HCT116 (cell line): Measurements from ENCODE around the gene SLC5A5. TPM values are rescaled to one million over a fixed set of nuclear protein-coding genes. Genes with fewer than 3 reads are reported as not detected.

Experiments
- ATAC-seq: fragments of 200-7000 bp; cut with Tn5 transposase; 2 replicates; pipeline ENCODE4 v1.9.1; 2020; ENCODE audit warnings: mild to moderate bottlenecking, moderate library complexity
- BruUV-seq: library from RNA; stranded (reverse); fragments of 400-500 nt; replicated peaks from 2 replicates; lab custom pipeline; 2021; lab: Mats Ljungman, UMichigan
- CTCF ChIA-PET: fragments of 300-600 bp; sonication (Branson Sonifier 250); formaldehyde crosslinking; loops from one replicate; lab custom pipeline; 2021; ENCODE audit warnings: antibody characterized with exemption; lab: Charles Lee
- POLR2A ChIA-PET: fragments of 300-600, 350-600 bp; sonication (Branson Sonifier 250); formaldehyde crosslinking; loops from one replicate; lab custom pipeline; 2021; ENCODE audit warnings: antibody characterized with exemption; lab: Charles Lee
- RAD21 ChIA-PET, 2 experiments: fragments of 300-600 bp; sonication (Branson Sonifier 250); formaldehyde crosslinking; loops; one replicate each; lab custom pipeline; 2023; ENCODE audit warnings: low total read pairs in 2 of 2; ENCODE audit not compliant: uncharacterized antibody in 2 of 2, unreplicated experiment in 2 of 2, low non-redundant PET in 1 of 2; lab: Charles Lee
- DNase-seq: peaks from one replicate; pipeline ENCODE4 v3.0.0-alpha.2; 2010; ENCODE audit warnings: low read depth, low spot score
- H2AFZ ChIP-seq: fragments of 200-600 bp; shearing (Covaris generic), sonication (generic); 2 replicates; pipeline ENCODE4 v1.6.1; 2017; ENCODE audit warnings: low read depth, mixed run types, mixed read lengths, antibody characterized with exemption, low read length; ENCODE audit not compliant: poor library complexity, severe bottlenecking
- H3K27ac ChIP-seq: 2 replicates; pipeline ENCODE4 v1.5.1; 2012; ENCODE audit warnings: low read depth, low read length
- H3K27me3 ChIP-seq: fragments of 200-600 bp; sonication (generic); 2 replicates; pipeline ENCODE4 v1.6.1; 2016; ENCODE audit warnings: mixed run types, low read length, mixed read lengths; ENCODE audit not compliant: insufficient read depth
- H3K36me3 ChIP-seq, 2 experiments: fragments of 200-500 bp in 1 of 2; fragments of 200-600 bp in 1 of 2; sonication (Bioruptor generic) in 1 of 2; sonication (generic) in 1 of 2; 2 replicates each; pipeline versions ENCODE4 v1.5.1 to v1.6.1; 2014 to 2016; ENCODE audit warnings: low read length in 2 of 2, inconsistent platforms in 1 of 2, mixed read lengths in 1 of 2, mixed run types in 1 of 2; ENCODE audit not compliant: insufficient read depth in 2 of 2, control insufficient read depth in 1 of 2
- H3K4me1 ChIP-seq, 2 experiments: fragments of 200-600 bp in 1 of 2; sonication (generic) in 1 of 2; 2 replicates each; pipeline versions ENCODE4 v1.5.1 to v1.6.1; 2012 to 2017; ENCODE audit warnings: low read length in 2 of 2, inconsistent platforms in 1 of 2, mild to moderate bottlenecking in 1 of 2, mixed read lengths in 1 of 2, mixed run types in 1 of 2, moderate library complexity in 1 of 2; ENCODE audit not compliant: insufficient read depth in 2 of 2, control insufficient read depth in 1 of 2
- H3K4me2 ChIP-seq: fragments of 200-600 bp; sonication (generic); 2 replicates; pipeline ENCODE4 v1.6.1; 2017; ENCODE audit warnings: mixed run types, low read length, mixed read lengths
- H3K4me3 ChIP-seq, 2 experiments: fragments of 200-600 bp in 1 of 2; sonication (generic) in 1 of 2; replicated peaks in 1 of 2; 2 replicates each; pipeline ENCODE4 v1.5.1; 2011 to 2016; ENCODE audit warnings: low read length in 2 of 2, control low read depth in 1 of 2, low read depth in 1 of 2, mild to moderate bottlenecking in 1 of 2, mixed read lengths in 1 of 2, mixed run types in 1 of 2
- H3K79me2 ChIP-seq: fragments of 200-600 bp; sonication (generic); 2 replicates; pipeline ENCODE4 v1.6.1; 2017; ENCODE audit warnings: mild to moderate bottlenecking, mixed run types, low read length, moderate library complexity, mixed read lengths; ENCODE audit not compliant: insufficient read depth
- H3K9ac ChIP-seq: fragments of 200-600 bp; sonication (generic); 2 replicates; pipeline ENCODE4 v1.6.1; 2016; ENCODE audit warnings: low read length, mixed read lengths
- H3K9me2 ChIP-seq: fragments of 200-600 bp; sonication (generic), shearing (Covaris generic); 2 replicates; pipeline ENCODE4 v1.6.1; 2017; ENCODE audit warnings: mixed run types, mild to moderate bottlenecking, moderate library complexity; ENCODE audit not compliant: insufficient read depth
- H3K9me3 ChIP-seq, 2 experiments: fragments of 200-500 bp in 1 of 2; fragments of 200-600 bp in 1 of 2; sonication (Bioruptor generic) in 1 of 2; sonication (generic) in 1 of 2; 2 replicates each; pipeline ENCODE4 v1.6.1; 2014 to 2017; ENCODE audit warnings: low read length in 2 of 2, mixed read lengths in 2 of 2, inconsistent platforms in 1 of 2, low read depth in 1 of 2, mild to moderate bottlenecking in 1 of 2, mixed run types in 1 of 2, moderate library complexity in 1 of 2; ENCODE audit not compliant: control insufficient read depth in 1 of 2, insufficient read depth in 1 of 2
- H4K20me1 ChIP-seq: fragments of 200-600 bp; sonication (generic), shearing (Covaris generic); 2 replicates; pipeline ENCODE4 v1.6.1; 2017; ENCODE audit warnings: mixed run types, mild to moderate bottlenecking, moderate library complexity; ENCODE audit not compliant: insufficient read depth
- CEBPB ChIP-seq: IDR thresholded peaks from 2 replicates; pipeline ENCODE4 v1.6.1; 2012; ENCODE audit warnings: low read depth
- ELF1 ChIP-seq: IDR thresholded peaks from 2 replicates; pipeline ENCODE4 v1.6.1; 2012; ENCODE audit warnings: low read depth, borderline replicate concordance
- EZH2 ChIP-seq: fragments of 200-600 bp; sonication (generic); IDR thresholded peaks from 2 replicates; pipeline ENCODE4 v1.6.1; 2017; ENCODE audit warnings: antibody characterized with exemption, mixed run types
- EZH2phosphoT487 ChIP-seq: fragments of 200-600 bp; IDR thresholded peaks from 2 replicates; pipeline ENCODE4 v1.6.1; 2018; ENCODE audit warnings: antibody characterized with exemption, borderline replicate concordance
- FOSL1 ChIP-seq: IDR thresholded peaks from 2 replicates; pipeline ENCODE4 v1.6.1; 2012; ENCODE audit warnings: low read depth
- JUND ChIP-seq: IDR thresholded peaks from 2 replicates; pipeline ENCODE4 v1.6.1; 2012
- POLR2A ChIP-seq: IDR thresholded peaks from 2 replicates; pipeline ENCODE4 v1.7.0; 2011; ENCODE audit warnings: borderline replicate concordance; ENCODE audit not compliant: insufficient read depth, insufficient read length; ENCODE audit errors: extremely low read depth
- POLR2AphosphoS5 ChIP-seq: IDR thresholded peaks from 2 replicates; pipeline ENCODE4 v1.6.1; 2011; ENCODE audit warnings: mild to moderate bottlenecking, low read depth, low read length, moderate library complexity
- RAD21 ChIP-seq: IDR thresholded peaks from 2 replicates; pipeline ENCODE4 v1.6.1; 2012; ENCODE audit warnings: low read depth, mild to moderate bottlenecking
- SIN3A ChIP-seq: IDR thresholded peaks from 2 replicates; pipeline ENCODE4 v1.6.1; 2012; ENCODE audit warnings: low read depth
- SP1 ChIP-seq: IDR thresholded peaks from 2 replicates; pipeline ENCODE4 v1.6.1; 2012; ENCODE audit warnings: low read depth
- SRF ChIP-seq: IDR thresholded peaks from 2 replicates; pipeline ENCODE4 v1.6.1; 2012; ENCODE audit warnings: low read depth
- ZFX ChIP-seq: fragments of 450-650 bp; IDR thresholded peaks from 2 replicates; pipeline ENCODE4 v1.6.1; 2017
- ZNF274 ChIP-seq: fragments of 200-500 bp; sonication (Bioruptor generic); IDR thresholded peaks from 2 replicates; pipeline ENCODE4 v1.6.1; 2014; ENCODE audit warnings: mild to moderate bottlenecking, low read depth, low read length, inconsistent platforms
- intact Hi-C: fragments of 100-400 bp; cut with micrococcal nuclease; formaldehyde crosslinking; loops from 2 replicates; pipeline ENCODE4 v1.10.0; 2022
- total RNA-seq: library from RNA; stranded (reverse); gene quantifications from one replicate; pipeline ENCODE4 v1.2.1, GENCODE V29; 2021; ENCODE audit not compliant: unreplicated experiment
- TF ChIP-seq, protein P1 (sequence below): IDR thresholded peaks from 2 replicates; pipeline ENCODE4 v1.6.1; 2012
- TF ChIP-seq, protein P2 (sequence below): IDR thresholded peaks from 2 replicates; pipeline ENCODE4 v1.6.1; 2012; ENCODE audit warnings: low read depth

The SLC5A5 gene
- total RNA-seq, 1 experiment from 2014 or later = 0.59 TPM

GRCh38 chr19:17842663-17843291, 29.0 kb upstream of the SLC5A5 start:
- Histone ChIP-seq H3K4me1 (peaks cover 9 to 30% of the 10 kb centered on the region in 2 experiments; a peak in 3 of 4 replicates), H2AFZ (no peak overlapping the region), H4K20me1 (no peaks in the 10 kb centered on the region), H3K9ac (peak overlapping the region; percentile 100), H3K9me2 (no peaks in the 10 kb centered on the region), H3K36me3 (no peaks in the 10 kb centered on the region), H3K27ac (peak overlapping the region; percentile 93), H3K79me2 (peaks cover 13% of the 10 kb centered on the region), H3K4me3 (peak overlapping the region; percentile 83 to 93), H3K27me3 (no peaks in the 10 kb centered on the region), H3K4me2 (peak overlapping the region; percentile 99), H3K9me3 (no peaks in the 10 kb centered on the region)
- ChIA-PET CTCF (no interaction called here), RAD21 (interaction anchor here in 1 of 2 experiments (1.1 kb wide), 1 partner anchor 12 kb away, joined by 4 read pairs; no protein-coding TSS in a partner anchor), POLR2A (interaction anchor here (1.2 to 3.2 kb wide), 4 partner anchors 12 to 371 kb away, joined by 3 to 18 read pairs (median 6); partner anchors contain the start of genes B3GNT3 and RPL18A)
- intact Hi-C loops = loop anchor here (5.0 kb wide), 1 partner anchor 45 kb away; the partner anchor contains the start of gene B3GNT3
- TF ChIP-seq EZH2phosphoT487 (no peak), JUND (no peak), POLR2AphosphoS5 (no peak), SP1 (no peak), ZFX (peak; percentile 67; the same call in 1 of the 2 replicates), EZH2 (no peak)
- TF ChIP-seq, protein P1, sequence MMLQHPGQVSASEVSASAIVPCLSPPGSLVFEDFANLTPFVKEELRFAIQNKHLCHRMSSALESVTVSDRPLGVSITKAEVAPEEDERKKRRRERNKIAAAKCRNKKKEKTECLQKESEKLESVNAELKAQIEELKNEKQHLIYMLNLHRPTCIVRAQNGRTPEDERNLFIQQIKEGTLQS = no peak
- DNase-seq = no peak
- ATAC-seq = no peak; the same call in 1 of the 2 replicates
- BruUV-seq = TSS peak; percentile 85

DNA sequence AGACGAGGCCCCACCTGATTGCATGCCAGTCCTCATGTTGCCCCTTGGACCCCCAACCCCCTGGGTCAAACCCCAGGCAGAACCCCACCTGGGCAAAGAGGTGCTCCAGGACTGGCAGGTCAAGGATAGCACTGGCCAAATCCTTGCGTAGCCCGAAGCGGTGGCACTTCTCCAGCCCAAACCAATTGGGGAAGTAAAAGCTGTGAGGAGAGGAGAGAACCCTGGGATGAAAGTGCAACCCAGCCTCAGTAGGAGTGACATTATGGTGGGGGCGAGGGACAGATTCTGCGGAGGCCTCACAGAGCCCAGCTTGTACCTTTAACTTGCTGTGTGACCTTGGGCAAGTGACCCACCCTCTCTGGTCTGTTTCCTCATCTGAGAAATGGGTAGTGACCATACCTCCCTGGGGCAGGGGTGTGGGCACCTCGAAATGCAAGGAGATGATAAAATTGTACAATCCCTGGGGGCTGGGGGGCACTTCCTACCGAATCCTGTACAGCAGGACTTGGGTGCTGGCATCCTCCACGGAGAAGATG, 28.4 kb upstream of the SLC5A5 start:
- DNase-seq = no peak
- peaks cover 13% of the 10 kb centered on the region for H3K79me2 ChIP-seq
- intact Hi-C loops = loop anchor here (5.0 kb wide), 1 partner anchor 46 kb away; the partner anchor contains the start of gene B3GNT3
- CTCF ChIA-PET = no interaction called here
- no peaks in the 10 kb centered on the region for H3K36me3 ChIP-seq
- POLR2A ChIA-PET = interaction anchor here (1.5 to 3.2 kb wide), 3 partner anchors 13 to 372 kb away, joined by 3 to 18 read pairs (median 9); partner anchors contain the start of gene RPL18A
- no peaks in the 10 kb centered on the region for H3K9me2 ChIP-seq
- no peak overlapping the region for H2AFZ ChIP-seq
- TF ChIP-seq ELF1 (no peak), SIN3A (no peak), CEBPB (no peak), SRF (no peak), SP1 (no peak), RAD21 (no peak), FOSL1 (no peak), ZNF274 (no peak), POLR2A (no peak)
- TF ChIP-seq, protein P2, sequence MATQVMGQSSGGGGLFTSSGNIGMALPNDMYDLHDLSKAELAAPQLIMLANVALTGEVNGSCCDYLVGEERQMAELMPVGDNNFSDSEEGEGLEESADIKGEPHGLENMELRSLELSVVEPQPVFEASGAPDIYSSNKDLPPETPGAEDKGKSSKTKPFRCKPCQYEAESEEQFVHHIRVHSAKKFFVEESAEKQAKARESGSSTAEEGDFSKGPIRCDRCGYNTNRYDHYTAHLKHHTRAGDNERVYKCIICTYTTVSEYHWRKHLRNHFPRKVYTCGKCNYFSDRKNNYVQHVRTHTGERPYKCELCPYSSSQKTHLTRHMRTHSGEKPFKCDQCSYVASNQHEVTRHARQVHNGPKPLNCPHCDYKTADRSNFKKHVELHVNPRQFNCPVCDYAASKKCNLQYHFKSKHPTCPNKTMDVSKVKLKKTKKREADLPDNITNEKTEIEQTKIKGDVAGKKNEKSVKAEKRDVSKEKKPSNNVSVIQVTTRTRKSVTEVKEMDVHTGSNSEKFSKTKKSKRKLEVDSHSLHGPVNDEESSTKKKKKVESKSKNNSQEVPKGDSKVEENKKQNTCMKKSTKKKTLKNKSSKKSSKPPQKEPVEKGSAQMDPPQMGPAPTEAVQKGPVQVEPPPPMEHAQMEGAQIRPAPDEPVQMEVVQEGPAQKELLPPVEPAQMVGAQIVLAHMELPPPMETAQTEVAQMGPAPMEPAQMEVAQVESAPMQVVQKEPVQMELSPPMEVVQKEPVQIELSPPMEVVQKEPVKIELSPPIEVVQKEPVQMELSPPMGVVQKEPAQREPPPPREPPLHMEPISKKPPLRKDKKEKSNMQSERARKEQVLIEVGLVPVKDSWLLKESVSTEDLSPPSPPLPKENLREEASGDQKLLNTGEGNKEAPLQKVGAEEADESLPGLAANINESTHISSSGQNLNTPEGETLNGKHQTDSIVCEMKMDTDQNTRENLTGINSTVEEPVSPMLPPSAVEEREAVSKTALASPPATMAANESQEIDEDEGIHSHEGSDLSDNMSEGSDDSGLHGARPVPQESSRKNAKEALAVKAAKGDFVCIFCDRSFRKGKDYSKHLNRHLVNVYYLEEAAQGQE = no peak
- no peaks in the 10 kb centered on the region for H3K27me3 ChIP-seq
- RAD21 ChIA-PET = interaction anchor here in 1 of 2 experiments (0.9 to 1.1 kb wide), 2 partner anchors 13 to 47 kb away, joined by 3 to 4 read pairs; no protein-coding TSS in a partner anchor
- peak overlapping the region; percentile 99 for H3K4me2 ChIP-seq
- no peaks in the 10 kb centered on the region for H4K20me1 ChIP-seq
- no peak for ATAC-seq
- no peaks in the 10 kb centered on the region for H3K9me3 ChIP-seq
- BruUV-seq = no TSS peak
- peaks cover 9 to 30% of the 10 kb centered on the region in 2 experiments; a peak in 3 of 4 replicates for H3K4me1 ChIP-seq
- peak overlapping the region; percentile 93; the same call in 1 of the 2 replicates for H3K27ac ChIP-seq
- peak overlapping the region; percentile 83 to 93 for H3K4me3 ChIP-seq
- H3K9ac ChIP-seq = peak overlapping the region; percentile 100
